HG03103 (cell line): ENCODE measurements around the gene FKBP6.
"Not testable (repeated sequence)": the region's sequence is repeated elsewhere in the genome, so short reads cannot be mapped to it uniquely, and the experiment has no call there.

ENCODE experiments used
- ATAC-seq: cut with Tn5 transposase; IDR thresholded peaks from one replicate; pipeline ENCODE4 v1.9.1; 2021; ENCODE audit warnings: low read depth; ENCODE audit not compliant: unreplicated experiment

The FKBP6 gene

DNA sequence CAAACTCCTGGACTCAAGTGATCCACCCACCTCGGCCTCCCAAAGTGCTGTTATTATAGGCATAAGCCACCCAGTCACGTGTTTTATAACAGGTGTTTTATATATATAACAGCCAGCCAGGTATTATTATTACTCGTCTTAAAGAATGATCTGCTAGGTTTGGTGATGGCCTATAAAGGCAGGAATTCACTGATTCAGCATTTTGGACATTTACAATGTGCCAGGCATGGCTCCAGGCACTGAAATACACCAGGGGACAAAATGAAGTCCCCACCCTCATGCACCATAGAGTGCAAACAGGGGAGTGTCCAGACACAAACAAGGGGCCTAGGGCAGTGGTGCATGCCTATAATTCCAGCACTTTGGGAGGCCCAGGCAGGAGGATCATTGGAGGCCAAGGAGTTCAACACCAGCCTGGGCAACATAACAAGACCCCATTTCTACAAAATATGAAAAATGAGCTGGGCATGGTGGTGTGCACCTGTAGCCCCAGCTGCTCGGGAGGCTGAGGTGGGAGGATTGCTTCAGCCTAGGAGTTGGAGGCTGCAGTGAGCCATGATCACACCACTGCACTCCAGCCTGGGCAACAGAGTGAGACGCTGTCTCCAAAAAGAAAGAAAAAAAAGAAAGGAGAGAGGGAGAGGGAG is 4.4 kb upstream of the FKBP6 start:
- not testable (repeated sequence) for ATAC-seq

DNA sequence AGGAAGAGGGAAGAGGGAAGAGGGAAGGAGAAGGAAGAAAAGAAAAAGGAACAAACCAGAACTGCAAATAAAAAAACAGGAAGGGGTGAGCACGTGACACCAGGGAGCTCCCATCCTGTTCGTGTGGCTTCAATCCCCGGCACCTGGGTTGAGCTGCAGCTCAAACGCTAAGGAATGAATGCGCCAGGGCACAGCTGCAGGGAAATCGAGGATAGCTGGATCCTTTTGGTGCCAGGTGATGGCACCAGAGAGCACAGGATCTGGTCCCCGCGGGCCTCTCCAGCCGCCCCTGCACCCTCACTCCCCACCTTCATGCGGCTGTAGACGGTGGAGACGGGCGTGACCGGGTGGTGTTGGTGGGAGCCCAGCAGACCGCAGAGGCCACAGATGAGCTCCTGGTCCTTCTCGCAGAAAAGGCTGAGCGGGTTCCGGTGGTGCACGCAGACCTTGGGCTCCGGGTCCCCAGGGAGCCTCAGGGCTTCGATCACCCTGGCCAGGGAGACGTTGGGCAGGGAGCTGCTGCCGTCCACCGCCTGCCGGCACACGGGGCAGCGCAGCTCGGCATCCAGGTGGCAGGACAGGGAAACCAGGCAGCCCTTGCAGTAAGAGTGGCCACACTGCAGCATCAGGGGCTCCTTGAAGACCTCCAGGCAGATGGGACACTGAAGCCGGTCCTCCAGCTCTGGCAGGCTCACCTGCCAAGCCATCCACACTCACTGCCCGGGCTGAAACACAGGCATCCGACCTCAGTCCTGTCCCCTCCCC is 3.7 kb upstream of the FKBP6 start:
- not testable (repeated sequence) for ATAC-seq

- ATAC-seq: not testable (repeated sequence)
Observed at GRCh38 chr7:73325424-73325823, 2.5 kb upstream of the FKBP6 start.

GRCh38 chr7:73327449-73327848 is 512 bp upstream of the FKBP6 start:
- ATAC-seq: not testable (repeated sequence)

GRCh38 chr7:73328696-73329095 is 735 bp downstream of the FKBP6 start:
- no peak for ATAC-seq

DNA sequence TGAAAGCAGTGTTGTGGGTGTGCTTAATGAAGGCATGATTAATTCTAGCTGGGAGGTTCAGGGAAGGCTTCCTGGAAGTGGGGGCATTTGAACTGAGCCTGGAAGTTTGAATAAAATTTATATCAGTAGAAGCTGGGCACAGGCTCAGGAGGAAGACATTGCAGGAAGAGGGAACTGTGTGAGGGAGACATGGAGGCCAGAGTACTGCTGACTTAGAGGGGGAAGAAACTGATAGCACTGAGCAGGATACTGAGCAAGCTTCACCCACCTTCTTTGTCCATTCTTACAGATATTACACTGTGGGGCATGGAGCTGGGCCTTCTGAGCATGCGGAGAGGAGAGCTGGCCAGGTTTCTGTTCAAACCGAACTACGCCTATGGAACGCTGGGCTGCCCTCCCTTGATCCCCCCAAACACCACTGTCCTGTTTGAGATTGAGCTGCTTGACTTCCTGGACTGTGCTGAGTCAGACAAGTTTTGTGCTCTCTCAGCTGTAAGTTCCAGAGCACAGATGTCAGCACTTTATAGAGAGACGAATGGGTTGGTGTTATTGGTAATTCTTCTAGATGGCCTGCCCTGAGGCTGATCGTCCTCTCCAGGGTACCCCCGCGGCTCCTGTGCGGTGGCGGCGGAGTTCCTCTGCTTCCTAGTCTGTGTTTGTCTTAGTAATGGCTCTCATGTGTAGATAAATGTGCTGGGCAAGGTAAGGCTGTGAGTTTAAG is 2.1 kb downstream of the FKBP6 start:
- ATAC-seq: no peak

DNA sequence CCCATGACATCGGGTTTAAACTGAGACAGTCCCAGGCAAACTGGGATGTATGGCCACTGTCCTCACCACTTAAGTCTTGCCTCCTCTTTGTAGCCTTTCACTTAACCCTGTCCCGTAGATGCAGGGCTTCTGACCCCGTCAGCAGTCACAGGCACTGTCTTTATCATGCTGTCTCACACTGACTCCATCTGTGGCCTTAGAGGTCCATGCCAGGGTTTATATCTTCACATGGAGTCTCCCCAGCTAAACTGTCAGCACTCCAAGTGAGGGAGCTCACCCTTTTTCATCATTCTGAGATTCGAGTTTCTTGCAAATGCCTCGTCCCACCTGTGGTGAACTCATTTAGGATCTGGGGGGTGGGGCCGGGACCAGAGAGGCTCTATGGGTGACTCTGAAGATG is 2.8 kb downstream of the FKBP6 start:
- ATAC-seq: no peak

DNA sequence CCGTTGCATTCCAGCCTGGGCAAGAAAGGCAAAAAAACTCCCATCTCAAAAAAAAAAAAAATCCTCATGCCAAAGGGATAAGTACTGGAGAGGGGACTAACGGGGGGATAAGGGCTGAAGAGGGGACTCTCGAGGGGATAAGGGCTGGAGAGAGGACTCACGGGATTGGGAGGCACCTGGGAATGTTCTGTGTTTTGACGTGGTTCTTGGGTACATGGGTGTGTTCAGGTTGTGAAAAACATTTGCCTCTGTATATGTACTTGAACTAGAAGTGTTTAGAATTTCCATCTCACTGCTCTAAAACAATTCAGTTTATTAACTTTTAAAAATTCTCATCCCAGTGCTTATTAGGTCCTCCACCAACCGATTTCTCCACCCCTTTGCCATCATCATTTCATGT is 4.5 kb downstream of the FKBP6 start:
- ATAC-seq: no peak

DNA sequence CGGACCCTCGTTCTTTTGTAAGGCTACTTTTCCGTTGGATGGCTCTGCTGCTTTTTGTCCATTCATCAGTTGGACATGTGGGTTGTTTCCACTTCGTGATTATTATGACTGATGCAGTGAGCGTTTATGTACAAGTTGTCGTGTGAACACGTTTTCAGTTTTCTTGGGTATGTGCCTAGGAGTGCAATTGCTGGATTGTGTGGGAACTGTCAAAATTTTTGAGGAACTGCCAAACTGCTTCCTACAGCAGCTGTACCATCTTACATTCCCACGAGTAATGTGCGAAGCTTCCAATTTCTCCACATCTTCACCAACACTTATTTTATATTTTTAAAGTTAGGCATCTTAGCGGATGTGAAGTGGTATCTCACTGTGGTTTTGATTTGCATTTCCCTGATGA is 10.4 kb downstream of the FKBP6 start:
- no peak for ATAC-seq

- ATAC-seq: no peak
Observed at GRCh38 chr7:73340514-73340913, 12.6 kb downstream of the FKBP6 start.

- no peak for ATAC-seq
Observed at GRCh38 chr7:73341877-73342276, 13.9 kb downstream of the FKBP6 start.

DNA sequence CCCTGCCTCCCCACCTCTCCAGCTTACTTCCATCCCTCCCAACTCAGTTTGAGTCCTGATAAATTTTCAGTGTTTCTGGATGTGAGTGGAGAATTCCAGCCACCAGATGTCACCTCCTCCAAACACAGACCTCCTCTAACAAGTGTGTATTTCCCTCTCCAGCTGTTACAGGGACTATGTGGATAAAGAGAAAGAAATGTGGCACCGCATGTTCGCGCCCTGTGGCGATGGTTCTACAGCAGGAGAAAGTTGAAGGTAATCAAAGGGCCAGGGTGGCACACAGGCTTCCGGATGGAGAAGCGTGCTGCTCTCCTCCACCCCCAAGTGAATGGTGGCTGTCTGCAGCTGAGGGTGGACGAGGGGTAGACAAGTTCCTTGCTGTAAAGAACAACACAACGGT is 14.7 kb downstream of the FKBP6 start:
- ATAC-seq: no peak

- ATAC-seq: no peak
Observed at GRCh38 chr7:73343671-73344380, 15.9 kb downstream of the FKBP6 start.

DNA sequence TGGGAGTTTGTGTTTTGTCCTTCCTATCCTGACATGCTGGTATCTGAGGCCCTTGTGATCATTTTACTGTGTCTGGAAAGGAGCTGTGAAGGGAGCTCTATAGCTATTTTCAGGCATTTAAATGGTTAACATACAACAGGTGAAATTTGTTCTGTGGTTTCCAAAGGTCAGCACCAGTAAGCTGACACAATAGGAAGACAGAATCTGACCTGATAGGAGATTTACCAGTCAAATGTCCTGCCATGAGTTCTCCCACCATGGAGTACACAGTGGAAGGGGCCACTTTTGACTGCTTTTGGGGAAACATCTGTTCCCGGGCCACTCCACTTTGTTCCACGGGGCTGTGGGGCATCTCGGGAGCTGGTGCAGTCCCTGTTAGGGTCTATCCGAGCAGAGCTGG is 17.6 kb downstream of the FKBP6 start:
- no peak for ATAC-seq

GRCh38 chr7:73345951-73346350 is 18.0 kb downstream of the FKBP6 start:
- no peak for ATAC-seq

GRCh38 chr7:73349763-73350162 is 21.8 kb downstream of the FKBP6 start:
- ATAC-seq: no peak

- no peak for ATAC-seq
Observed at GRCh38 chr7:73350306-73351068, 22.5 kb downstream of the FKBP6 start.

- ATAC-seq: no peak
Observed at GRCh38 chr7:73351447-73352167, 23.6 kb downstream of the FKBP6 start.

GRCh38 chr7:73352784-73353183 is 24.8 kb downstream of the FKBP6 start:
- no peak for ATAC-seq

GRCh38 chr7:73353243-73353642 is 25.3 kb downstream of the FKBP6 start:
- no peak for ATAC-seq
